Testis (tissue), 3 donors: ENCODE data around the gene AKT1. TPM values are rescaled to one million over a fixed set of nuclear protein-coding genes. Genes with fewer than 3 reads are reported as not detected.

Source experiments
- DNase-seq: peaks from one replicate; pipeline ENCODE4 v3.0.0-alpha.2; 2019
- H3K27ac ChIP-seq, 2 donors: fragments of 200-600 bp; sonication (generic); one replicate each; pipeline ENCODE4 v1.5.1; 2019
- H3K27me3 ChIP-seq: fragments of 200-600 bp; sonication (generic); one replicate; pipeline ENCODE4 v1.5.1; 2019
- H3K36me3 ChIP-seq: fragments of 200-600 bp; sonication (generic); one replicate; pipeline ENCODE4 v1.5.1; 2017; ENCODE audit warnings: low read depth; ENCODE audit errors: missing control alignments
- H3K4me1 ChIP-seq: fragments of 200-600 bp; sonication (generic); one replicate; pipeline ENCODE4 v1.5.1; 2019
- H3K4me3 ChIP-seq, 2 donors: fragments of 200-600 bp; sonication (generic); one replicate each; pipeline ENCODE4 v1.5.1; 2017 to 2019
- H3K9me3 ChIP-seq: fragments of 200-600 bp; sonication (generic); one replicate; pipeline ENCODE4 v1.5.1; 2017
- CTCF ChIP-seq, 3 experiments: fragments of 450-650 bp in 2 of 3; fragments of 200-600 bp in 1 of 3; sonication (generic) in 1 of 3; IDR thresholded peaks; one replicate each; pipeline ENCODE4 v1.5.1; 2016 to 2019; ENCODE audit warnings: antibody characterized with exemption in 3 of 3, mild to moderate bottlenecking in 2 of 3, moderate library complexity in 1 of 3
- POLR2A ChIP-seq: fragments of 450-650 bp; IDR thresholded peaks from one replicate; pipeline ENCODE4 v1.6.1; 2017; ENCODE audit warnings: antibody characterized with exemption, mild to moderate bottlenecking, moderate library complexity
- WGBS, 2 donors: methylation state at CpG; one replicate each; pipeline ENCODE4 v1.1.5; 2018; 5-methylcytosine and 5-hydroxymethylcytosine counted together
- intact Hi-C: fragments of 100-400 bp; cut with DNase I; formaldehyde crosslinking; loops from one replicate; pipeline ENCODE4 v1.15.1; 2023; ENCODE audit warnings: low total_unique reads
- polyA plus RNA-seq: library from polyadenylated mRNA; stranded (reverse); fragments of 350-450 nt; fragmentation: Illumina TruSeq; extraction: RNeasy Lipid Tissue Mini Kit (QIAGEN cat#74804); gene quantifications from one replicate; pipeline ENCODE4 v1.2.3, GENCODE V29; 2014; ENCODE audit warnings: low read depth, low replicate concordance; ENCODE audit not compliant: insufficient read depth
- total RNA-seq, 2 donors: library from RNA; depleted of rRNA; stranded (reverse); fragments of >200 nt; gene quantifications; one replicate each; pipeline ENCODE4 v1.2.3, GENCODE V29; 2016

Gene AKT1
- total and polyA plus RNA-seq, 3 donors from 2014 or later, result 68.2 to 125 (median 106) TPM

- no peaks in the 10 kb centered on the region for H3K27me3 ChIP-seq
- intact Hi-C loops, result no loop called here
- H3K9me3 ChIP-seq, result no peaks in the 10 kb centered on the region
- H3K27ac ChIP-seq, result no peak overlapping the region
- H3K36me3 ChIP-seq, result no peaks in the 10 kb centered on the region
- TF ChIP-seq CTCF (IDR thresholded peaks at IDR 0.05) (no peak), POLR2A (no peak)
- no peak overlapping the region for H3K4me3 ChIP-seq
- no peak for DNase-seq
- H3K4me1 ChIP-seq, result peaks cover 54% of the 10 kb centered on the region
- WGBS, 2 donors, result 78 to 88% methylated on average over 5 to 14 of the region's 14 CpGs
Measured at GRCh38 chr14:104788161-104788818, 7.3 kb downstream of the AKT1 start.

DNA sequence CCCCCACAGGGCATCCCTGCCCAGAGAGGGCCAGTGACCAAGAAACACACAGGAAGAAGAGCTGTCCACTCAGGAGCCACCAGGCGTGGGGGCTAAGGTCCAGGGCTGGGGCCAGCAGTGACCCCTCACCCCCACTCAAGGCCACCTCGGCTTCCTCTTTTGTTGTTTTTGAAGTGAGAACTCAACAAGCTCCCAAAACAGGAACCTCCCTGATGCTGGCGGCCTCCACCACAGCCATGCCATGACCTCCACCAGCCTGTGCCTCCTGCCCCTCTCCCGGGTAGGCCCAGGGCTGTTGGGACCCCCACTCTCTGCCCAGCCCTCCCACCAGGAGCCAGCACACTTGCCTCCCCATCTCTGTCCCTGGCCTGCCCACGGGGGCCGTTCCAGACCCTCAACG lies 7.8 kb downstream of the AKT1 start:
- no peaks in the 10 kb centered on the region for H3K36me3 ChIP-seq
- no peak for DNase-seq
- TF ChIP-seq POLR2A, result no peak
- no peak for TF ChIP-seq CTCF (IDR thresholded peaks at IDR 0.05)
- WGBS, 2 donors, result 71 to 84% methylated on average over 5 to 7 of the region's 7 CpGs
- H3K27me3 ChIP-seq, result no peaks in the 10 kb centered on the region
- intact Hi-C loops, result no loop called here
- no peaks in the 10 kb centered on the region for H3K9me3 ChIP-seq
- H3K4me3 ChIP-seq, result no peak overlapping the region
- peaks cover 48% of the 10 kb centered on the region for H3K4me1 ChIP-seq
- no peak overlapping the region for H3K27ac ChIP-seq

DNA sequence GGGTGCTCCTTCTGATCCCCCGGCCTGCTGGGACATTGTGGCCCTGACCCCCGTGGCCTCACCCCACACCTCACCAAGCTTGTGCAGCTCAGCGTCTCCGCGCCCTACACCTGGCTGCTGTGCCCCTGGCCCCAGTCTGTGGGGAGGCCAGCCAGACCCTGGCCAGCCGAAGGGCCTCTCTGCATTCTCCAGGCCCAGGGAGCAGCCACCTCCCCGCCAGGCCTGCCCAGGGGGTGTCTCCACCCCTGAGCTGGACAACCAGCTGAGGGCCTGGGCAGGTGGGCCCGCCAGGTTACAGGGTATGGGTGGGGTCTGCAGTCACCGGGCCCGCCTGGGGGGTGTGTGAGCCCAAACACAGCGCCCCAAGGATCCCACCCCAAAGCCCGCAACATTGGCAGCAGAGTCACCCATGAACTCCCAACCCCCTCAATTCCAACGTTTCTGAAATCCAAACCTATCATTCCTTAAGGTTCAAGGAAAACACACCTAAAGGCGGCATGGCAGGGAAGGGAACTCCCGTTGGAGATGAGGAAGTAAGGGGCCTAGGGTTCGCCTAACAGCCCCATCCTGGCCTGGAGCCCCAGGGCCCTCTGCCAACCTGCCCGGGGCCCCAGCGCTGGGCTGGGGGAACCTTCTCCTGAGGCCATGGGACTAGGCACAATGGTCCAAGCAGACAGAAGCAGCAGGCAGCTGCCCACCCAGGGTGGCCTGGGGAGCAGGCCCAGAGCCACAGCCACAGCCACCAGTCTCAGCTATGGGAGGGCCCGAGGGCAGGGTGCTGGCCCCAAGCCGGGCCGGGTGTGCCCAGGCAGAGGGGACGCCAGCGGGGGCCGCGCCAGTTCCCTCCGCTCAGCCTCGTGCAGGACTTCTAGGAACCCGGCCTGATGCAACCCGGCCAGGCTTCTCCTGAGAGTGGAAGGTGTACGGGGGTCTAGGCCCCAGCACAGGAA lies 8.5 kb downstream of the AKT1 start:
- Histone ChIP-seq H3K4me3 (no peak overlapping the region), H3K27me3 (no peaks in the 10 kb centered on the region), H3K4me1 (peaks cover 41% of the 10 kb centered on the region), H3K36me3 (no peaks in the 10 kb centered on the region), H3K9me3 (no peaks in the 10 kb centered on the region), H3K27ac (peak overlapping the region in 1 of 2 donors; percentile 24)
- no peak for TF ChIP-seq CTCF (IDR thresholded peaks at IDR 0.05)
- no peak for TF ChIP-seq POLR2A
- intact Hi-C loops, result no loop called here
- 83 to 88% methylated on average over 14 to 28 of the region's 30 CpGs for WGBS, 2 donors
- DNase-seq, result no peak

DNA sequence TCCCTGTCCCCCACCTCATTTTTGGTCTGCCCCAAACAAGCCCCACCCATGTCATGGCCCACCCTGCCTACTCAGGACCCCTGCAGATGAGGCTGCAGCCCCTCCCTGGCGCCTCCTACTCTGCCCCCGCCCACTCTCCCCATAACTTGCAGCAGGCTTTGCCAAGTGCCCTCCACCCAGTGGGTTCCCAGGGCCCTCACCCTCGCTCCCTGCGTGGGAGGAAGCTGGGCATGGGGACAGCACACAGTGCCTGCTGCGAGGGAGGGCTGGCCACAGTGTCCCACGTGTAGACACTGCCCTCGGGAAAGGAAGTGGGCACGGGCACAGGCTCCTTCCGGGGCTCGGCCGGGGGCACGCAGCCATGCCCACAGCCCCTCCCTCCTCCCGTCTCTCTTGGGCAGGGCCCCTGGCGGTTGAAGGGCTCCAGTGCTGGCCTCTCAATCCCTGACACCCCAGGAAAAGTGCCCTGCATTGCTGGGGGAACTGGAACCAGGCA lies 9.4 kb downstream of the AKT1 start:
- Histone ChIP-seq H3K4me1 (peaks cover 38% of the 10 kb centered on the region), H3K9me3 (no peaks in the 10 kb centered on the region), H3K27ac (no peak overlapping the region), H3K27me3 (no peaks in the 10 kb centered on the region), H3K36me3 (no peaks in the 10 kb centered on the region), H3K4me3 (no peak overlapping the region)
- peak; percentile 54 for DNase-seq
- TF ChIP-seq CTCF (IDR thresholded peaks at IDR 0.05) (no peak), POLR2A (no peak)
- WGBS, 2 donors, result 45 to 60% methylated on average over 7 to 12 of the region's 14 CpGs
- intact Hi-C loops, result no loop called here
